DND-41 (cell line): ENCODE data around the gene SND1.

ENCODE experiments used
- CTCF ChIP-seq: IDR thresholded peaks from 2 replicates; pipeline ENCODE4 v1.5.1; 2012; ENCODE audit warnings: borderline replicate concordance, low read length, moderate library complexity, mild to moderate bottlenecking; ENCODE audit not compliant: poor library complexity, severe bottlenecking; ENCODE audit errors: extremely low read depth
- EZH2 ChIP-seq: IDR thresholded peaks from 3 replicates; pipeline ENCODE4 v1.6.1; 2012; ENCODE audit warnings: borderline replicate concordance, low read depth, mild to moderate bottlenecking, moderate library complexity, low read length, inconsistent platforms; ENCODE audit not compliant: severe bottlenecking

GRCh38 chr7:128021366-128021765, 369.4 kb downstream of the SND1 start:
- TF ChIP-seq CTCF (no peak), EZH2 (no peak)
